Measurements from ENCODE around the gene PHEX. TPM values are rescaled to one million over a fixed set of nuclear protein-coding genes. Genes with fewer than 3 reads are reported as not detected.
"Not testable (repeated sequence)": the region's sequence is repeated elsewhere in the genome, so short reads cannot be mapped to it uniquely, and the experiment has no call there.

Gene PHEX
- total RNA-seq, 1 donor, result 1.4 TPM

GRCh38 chrX:22276781-22277180 lies 244.7 kb downstream of the PHEX start:
- Histone ChIP-seq H3K79me2 (ENCODE audit: insufficient read depth, low read length) (no peaks in the 10 kb centered on the region), H3K9me3 (ENCODE audit: low read depth, low read length) (no peaks in the 10 kb centered on the region), H3K27me3 (ENCODE audit: insufficient read depth, low read length) (no peaks in the 10 kb centered on the region), H3K4me3 (ENCODE audit: insufficient read depth, low read length) (no peak overlapping the region), H4K20me1 (ENCODE audit: insufficient read depth, low read length) (no peaks in the 10 kb centered on the region), H2AFZ (ENCODE audit: low read length) (no peak overlapping the region), H3K27ac (ENCODE audit: low read depth, low read length) (no peak overlapping the region), H3K4me2 (ENCODE audit: insufficient read depth, low read length) (no peak overlapping the region), H3K36me3 (ENCODE audit: insufficient read depth, low read length) (no peaks in the 10 kb centered on the region), H3K4me1 (ENCODE audit: insufficient read depth, low read length) (no peaks in the 10 kb centered on the region)
- TF ChIP-seq, protein P1, sequence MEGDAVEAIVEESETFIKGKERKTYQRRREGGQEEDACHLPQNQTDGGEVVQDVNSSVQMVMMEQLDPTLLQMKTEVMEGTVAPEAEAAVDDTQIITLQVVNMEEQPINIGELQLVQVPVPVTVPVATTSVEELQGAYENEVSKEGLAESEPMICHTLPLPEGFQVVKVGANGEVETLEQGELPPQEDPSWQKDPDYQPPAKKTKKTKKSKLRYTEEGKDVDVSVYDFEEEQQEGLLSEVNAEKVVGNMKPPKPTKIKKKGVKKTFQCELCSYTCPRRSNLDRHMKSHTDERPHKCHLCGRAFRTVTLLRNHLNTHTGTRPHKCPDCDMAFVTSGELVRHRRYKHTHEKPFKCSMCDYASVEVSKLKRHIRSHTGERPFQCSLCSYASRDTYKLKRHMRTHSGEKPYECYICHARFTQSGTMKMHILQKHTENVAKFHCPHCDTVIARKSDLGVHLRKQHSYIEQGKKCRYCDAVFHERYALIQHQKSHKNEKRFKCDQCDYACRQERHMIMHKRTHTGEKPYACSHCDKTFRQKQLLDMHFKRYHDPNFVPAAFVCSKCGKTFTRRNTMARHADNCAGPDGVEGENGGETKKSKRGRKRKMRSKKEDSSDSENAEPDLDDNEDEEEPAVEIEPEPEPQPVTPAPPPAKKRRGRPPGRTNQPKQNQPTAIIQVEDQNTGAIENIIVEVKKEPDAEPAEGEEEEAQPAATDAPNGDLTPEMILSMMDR (IDR thresholded peaks at IDR 0.05; ENCODE audit: extremely low read depth, low read depth, low read length), result no peak
- DNase-seq (ENCODE audit: insufficient read length, low spot score, missing footprints), result no peak

GRCh38 chrX:22278375-22278774 lies 246.2 kb downstream of the PHEX start:
- Histone ChIP-seq H3K36me3 (ENCODE audit: insufficient read depth, low read length) (no peaks in the 10 kb centered on the region), H2AFZ (ENCODE audit: low read length) (no peak overlapping the region), H3K27ac (ENCODE audit: low read depth, low read length) (no peak overlapping the region), H4K20me1 (ENCODE audit: insufficient read depth, low read length) (no peaks in the 10 kb centered on the region), H3K79me2 (ENCODE audit: insufficient read depth, low read length) (no peaks in the 10 kb centered on the region), H3K4me1 (ENCODE audit: insufficient read depth, low read length) (no peaks in the 10 kb centered on the region), H3K4me3 (ENCODE audit: insufficient read depth, low read length) (no peak overlapping the region), H3K27me3 (ENCODE audit: insufficient read depth, low read length) (no peaks in the 10 kb centered on the region), H3K4me2 (ENCODE audit: insufficient read depth, low read length) (no peak overlapping the region), H3K9me3 (ENCODE audit: low read depth, low read length) (no peaks in the 10 kb centered on the region)
- DNase-seq (ENCODE audit: insufficient read length, low spot score, missing footprints), result no peak
- TF ChIP-seq, protein P1 (IDR thresholded peaks at IDR 0.05; ENCODE audit: extremely low read depth, low read depth, low read length), result no peak

DNA sequence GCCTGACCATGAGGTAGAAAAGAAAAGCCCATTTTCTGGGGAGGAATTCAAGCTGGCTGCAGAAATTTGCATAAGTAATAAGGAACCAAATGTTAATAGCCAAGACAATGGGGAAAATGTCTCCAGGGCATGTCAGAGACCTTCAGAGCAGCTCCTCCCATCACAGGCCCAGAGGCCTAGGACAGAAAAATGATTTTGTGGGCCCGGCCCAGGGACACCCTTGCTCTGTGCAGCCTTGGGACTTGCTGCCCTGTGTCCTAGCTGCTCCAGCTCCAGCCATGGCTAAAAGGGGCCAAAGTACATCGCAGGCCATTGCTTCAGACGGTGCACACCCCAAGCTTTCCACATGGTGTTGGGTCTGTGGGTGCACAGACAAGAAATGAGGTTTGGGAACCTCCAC lies 257.1 kb downstream of the PHEX start:
- H2AFZ ChIP-seq (ENCODE audit: low read length); H3K36me3 ChIP-seq (ENCODE audit: insufficient read depth, low read length); H3K9me3 ChIP-seq (ENCODE audit: low read depth, low read length); DNase-seq (ENCODE audit: insufficient read length, low spot score, missing footprints); H3K4me3 ChIP-seq (ENCODE audit: insufficient read depth, low read length); H3K4me2 ChIP-seq (ENCODE audit: insufficient read depth, low read length); H3K27ac ChIP-seq (ENCODE audit: low read depth, low read length); H3K4me1 ChIP-seq (ENCODE audit: insufficient read depth, low read length); H3K79me2 ChIP-seq (ENCODE audit: insufficient read depth, low read length); H4K20me1 ChIP-seq (ENCODE audit: insufficient read depth, low read length); H3K27me3 ChIP-seq (ENCODE audit: insufficient read depth, low read length): not testable (repeated sequence)

DNA sequence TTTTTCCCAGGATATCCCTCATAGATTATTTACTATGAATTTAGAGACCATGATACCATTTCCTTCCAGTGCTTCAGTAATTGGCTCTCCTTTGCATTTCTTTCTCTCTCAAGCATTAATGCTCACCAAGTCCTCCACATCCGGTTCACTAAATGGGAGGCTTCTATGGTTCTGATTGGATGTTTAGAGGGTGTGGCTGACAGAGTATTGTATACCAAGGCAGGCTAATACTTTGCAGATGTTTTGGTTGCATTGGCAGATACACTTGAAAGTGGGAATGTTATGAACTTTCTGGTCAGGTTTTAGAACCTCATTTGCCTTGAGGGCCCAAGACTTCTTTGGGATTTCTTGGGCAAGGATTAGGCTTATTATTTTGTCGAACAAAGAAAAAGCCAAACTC lies 264.7 kb downstream of the PHEX start:
- H3K79me2 ChIP-seq (ENCODE audit: insufficient read depth, low read length), result no peaks in the 10 kb centered on the region
- no peaks in the 10 kb centered on the region for H4K20me1 ChIP-seq (ENCODE audit: insufficient read depth, low read length)
- no peak overlapping the region for H3K4me3 ChIP-seq (ENCODE audit: insufficient read depth, low read length)
- no peak overlapping the region for H3K27ac ChIP-seq (ENCODE audit: low read depth, low read length)
- no peak overlapping the region for H2AFZ ChIP-seq (ENCODE audit: low read length)
- peaks cover 11% of the 10 kb centered on the region for H3K4me1 ChIP-seq (ENCODE audit: insufficient read depth, low read length)
- H3K4me2 ChIP-seq (ENCODE audit: insufficient read depth, low read length), result no peak overlapping the region
- no peaks in the 10 kb centered on the region for H3K36me3 ChIP-seq (ENCODE audit: insufficient read depth, low read length)
- DNase-seq (ENCODE audit: insufficient read length, low spot score, missing footprints), result no peak
- TF ChIP-seq, protein P1 (IDR thresholded peaks at IDR 0.05; ENCODE audit: extremely low read depth, low read depth, low read length), result no peak
- no peaks in the 10 kb centered on the region for H3K27me3 ChIP-seq (ENCODE audit: insufficient read depth, low read length)
- no peaks in the 10 kb centered on the region for H3K9me3 ChIP-seq (ENCODE audit: low read depth, low read length)
